ENCODE measurements around the gene OR2Z1.
"Not testable (repeated sequence)": the region's sequence is repeated elsewhere in the genome, so short reads cannot be mapped to it uniquely, and the experiment has no call there.

OR2Z1 gene

GRCh38 chr19:8738377-8738776 lies 16.9 kb downstream of the OR2Z1 start:
- Histone ChIP-seq H3K4me3 (replicated peaks; ENCODE audit: low read depth, low read length) (no peak overlapping the region), H3K27me3 (replicated peaks; ENCODE audit: control insufficient read depth, insufficient read depth, low read length) (no peaks in the 10 kb centered on the region), H3K36me3 (ENCODE audit: control insufficient read depth, insufficient read depth, low read length) (no peaks in the 10 kb centered on the region)
- TF ChIP-seq, protein P1, sequence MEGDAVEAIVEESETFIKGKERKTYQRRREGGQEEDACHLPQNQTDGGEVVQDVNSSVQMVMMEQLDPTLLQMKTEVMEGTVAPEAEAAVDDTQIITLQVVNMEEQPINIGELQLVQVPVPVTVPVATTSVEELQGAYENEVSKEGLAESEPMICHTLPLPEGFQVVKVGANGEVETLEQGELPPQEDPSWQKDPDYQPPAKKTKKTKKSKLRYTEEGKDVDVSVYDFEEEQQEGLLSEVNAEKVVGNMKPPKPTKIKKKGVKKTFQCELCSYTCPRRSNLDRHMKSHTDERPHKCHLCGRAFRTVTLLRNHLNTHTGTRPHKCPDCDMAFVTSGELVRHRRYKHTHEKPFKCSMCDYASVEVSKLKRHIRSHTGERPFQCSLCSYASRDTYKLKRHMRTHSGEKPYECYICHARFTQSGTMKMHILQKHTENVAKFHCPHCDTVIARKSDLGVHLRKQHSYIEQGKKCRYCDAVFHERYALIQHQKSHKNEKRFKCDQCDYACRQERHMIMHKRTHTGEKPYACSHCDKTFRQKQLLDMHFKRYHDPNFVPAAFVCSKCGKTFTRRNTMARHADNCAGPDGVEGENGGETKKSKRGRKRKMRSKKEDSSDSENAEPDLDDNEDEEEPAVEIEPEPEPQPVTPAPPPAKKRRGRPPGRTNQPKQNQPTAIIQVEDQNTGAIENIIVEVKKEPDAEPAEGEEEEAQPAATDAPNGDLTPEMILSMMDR (IDR thresholded peaks at IDR 0.05; ENCODE audit: insufficient read depth, low read length, poor library complexity, severe bottlenecking), result no peak
- no peak for DNase-seq (ENCODE audit: extremely low read depth, insufficient read length)

- not testable (repeated sequence) for H3K4me3 ChIP-seq (replicated peaks; ENCODE audit: low read depth, low read length); H3K36me3 ChIP-seq (ENCODE audit: control insufficient read depth, insufficient read depth, low read length); H3K27me3 ChIP-seq (replicated peaks; ENCODE audit: control insufficient read depth, insufficient read depth, low read length); DNase-seq (ENCODE audit: extremely low read depth, insufficient read length)
These were observed 18.0 kb downstream of the OR2Z1 start for GRCh38 chr19:8739291-8740065.

- not testable (repeated sequence) for H3K4me3 ChIP-seq (replicated peaks; ENCODE audit: low read depth, low read length); H3K27me3 ChIP-seq (replicated peaks; ENCODE audit: control insufficient read depth, insufficient read depth, low read length); DNase-seq (ENCODE audit: extremely low read depth, insufficient read length); H3K36me3 ChIP-seq (ENCODE audit: control insufficient read depth, insufficient read depth, low read length)
These were observed 45.8 kb downstream of the OR2Z1 start for GRCh38 chr19:8767257-8767656.

GRCh38 chr19:8769265-8769664 lies 47.8 kb downstream of the OR2Z1 start:
- not testable (repeated sequence) for H3K36me3 ChIP-seq (ENCODE audit: control insufficient read depth, insufficient read depth, low read length)

GRCh38 chr19:8773587-8773986 lies 52.2 kb downstream of the OR2Z1 start:
- DNase-seq (ENCODE audit: extremely low read depth, insufficient read length); H3K27me3 ChIP-seq (replicated peaks; ENCODE audit: control insufficient read depth, insufficient read depth, low read length); H3K4me3 ChIP-seq (replicated peaks; ENCODE audit: low read depth, low read length); H3K36me3 ChIP-seq (ENCODE audit: control insufficient read depth, insufficient read depth, low read length): not testable (repeated sequence)

More at GRCh38 chr19:8769265-8769664, 47.8 kb downstream of the OR2Z1 start:
- H3K4me3 ChIP-seq (replicated peaks; ENCODE audit: low read depth, low read length); H3K27me3 ChIP-seq (replicated peaks; ENCODE audit: control insufficient read depth, insufficient read depth, low read length); DNase-seq (ENCODE audit: extremely low read depth, insufficient read length): not testable (repeated sequence)

Measured in GM06990 (cell line).